HEK293 (cell line): ENCODE results near the gene ABCC3.
A peak's percentile ranks its signal among the peaks of the same experiment; 100 is the strongest.

Experiments used
- CTCF ChIA-PET: fragments of 350-600 bp; formaldehyde crosslinking; extraction: SDS; loops from one replicate; lab custom pipeline; 2021; ENCODE audit warnings: antibody characterized with exemption; lab: Yijun Ruan, JAX
- POLR2A ChIA-PET: fragments of 300-600 bp; formaldehyde crosslinking; extraction: SDS; loops from one replicate; lab custom pipeline; 2020; ENCODE audit warnings: antibody characterized with exemption, inconsistent platforms; lab: Yijun Ruan, JAX
- H3K27ac ChIP-seq: fragments of 200-500 bp; sonication (Bioruptor generic); 2 replicates; pipeline ENCODE4 v1.5.1; 2014; ENCODE audit warnings: low read depth, low read length, control low read depth, inconsistent platforms; ENCODE audit errors: extremely low read depth
- H3K36me3 ChIP-seq, 2 experiments: fragments of 200-500 bp in 1 of 2; sonication (Bioruptor generic) in 1 of 2; 1 replicate in 1 of 2; 2 replicates in 1 of 2; pipeline ENCODE4 v1.5.1; 2014 to 2017; ENCODE audit warnings: inconsistent platforms in 2 of 2, low read length in 2 of 2; ENCODE audit not compliant: control insufficient read depth in 2 of 2, insufficient read depth in 1 of 2
- H3K4me1 ChIP-seq: fragments of 200-500 bp; sonication (Bioruptor generic); 2 replicates; pipeline ENCODE4 v1.5.1; 2014; ENCODE audit warnings: mild to moderate bottlenecking, low read length, inconsistent platforms; ENCODE audit not compliant: control insufficient read depth, insufficient read depth
- H3K4me3 ChIP-seq: 2 replicates; pipeline ENCODE4 v1.5.1; 2011; ENCODE audit warnings: low read depth, mild to moderate bottlenecking, control low read depth, low read length, moderate library complexity
- H3K9me3 ChIP-seq: fragments of 200-500 bp; sonication (Bioruptor generic); 2 replicates; pipeline ENCODE4 v1.5.1; 2014; ENCODE audit warnings: low read depth, low read length, inconsistent platforms; ENCODE audit not compliant: control insufficient read depth, insufficient read depth
- ATF2 ChIP-seq: fragments of 450-650 bp; formaldehyde crosslinking; IDR thresholded peaks from 2 replicates; pipeline ENCODE4 v1.5.1; 2016; ENCODE audit warnings: missing biosample characterization, missing genetic modification characterization, low read depth
- KLF17 ChIP-seq: fragments of 450-650 bp; formaldehyde crosslinking; IDR thresholded peaks from 2 replicates; pipeline ENCODE4 v1.5.1; 2016; ENCODE audit warnings: missing biosample characterization, missing genetic modification characterization
- PBX3 ChIP-seq: sonication (generic); formaldehyde crosslinking; IDR thresholded peaks from 2 replicates; pipeline ENCODE4 v1.8.1; 2022; ENCODE audit warnings: mild to moderate bottlenecking, moderate library complexity, missing genetic modification reagents
- PRDM6 ChIP-seq: fragments of 450-650 bp; formaldehyde crosslinking; IDR thresholded peaks from 2 replicates; pipeline ENCODE4 v1.5.1; 2017; ENCODE audit warnings: missing biosample characterization, missing genetic modification characterization
- RBAK ChIP-seq: fragments of 450-650 bp; formaldehyde crosslinking; IDR thresholded peaks from 2 replicates; pipeline ENCODE4 v1.5.1; 2016; ENCODE audit warnings: missing biosample characterization, missing genetic modification characterization
- REST ChIP-seq: fragments of 450-650 bp; formaldehyde crosslinking; IDR thresholded peaks from 2 replicates; pipeline ENCODE4 v1.5.1; 2016; ENCODE audit warnings: missing biosample characterization, missing genetic modification characterization
- SCRT2 ChIP-seq: fragments of 450-650 bp; formaldehyde crosslinking; IDR thresholded peaks from 2 replicates; pipeline ENCODE4 v1.5.1; 2016; ENCODE audit warnings: missing biosample characterization, missing genetic modification characterization
- SP7 ChIP-seq: fragments of 450-650 bp; formaldehyde crosslinking; IDR thresholded peaks from 2 replicates; pipeline ENCODE4 v1.5.1; 2016; ENCODE audit warnings: missing biosample characterization, missing genetic modification characterization
- TRIM28 ChIP-seq: IDR thresholded peaks from 2 replicates; pipeline ENCODE4 v1.6.1; 2011; ENCODE audit warnings: low read length, control low read depth, borderline replicate concordance
- ZBTB48 ChIP-seq: fragments of 450-650 bp; formaldehyde crosslinking; IDR thresholded peaks from 2 replicates; pipeline ENCODE4 v1.5.1; 2016; ENCODE audit warnings: missing biosample characterization, missing genetic modification characterization
- ZBTB49 ChIP-seq: fragments of 450-650 bp; formaldehyde crosslinking; IDR thresholded peaks from 2 replicates; pipeline ENCODE4 v1.5.1; 2016; ENCODE audit warnings: missing biosample characterization, missing genetic modification characterization, low read depth
- ZNF174 ChIP-seq: fragments of 450-650 bp; formaldehyde crosslinking; IDR thresholded peaks from 2 replicates; pipeline ENCODE4 v1.5.0; 2017; ENCODE audit warnings: missing biosample characterization, mild to moderate bottlenecking, missing genetic modification characterization
- ZNF274 ChIP-seq, 2 experiments: fragments of 200-500 bp in 1 of 2; fragments of 450-650 bp in 1 of 2; sonication (Bioruptor generic) in 1 of 2; formaldehyde crosslinking in 1 of 2; IDR thresholded peaks; 2 replicates each; pipeline versions ENCODE4 v1.5.1 to v1.6.1; 2014 to 2016; ENCODE audit warnings: borderline replicate concordance in 1 of 2, inconsistent platforms in 1 of 2, low read length in 1 of 2, missing biosample characterization in 1 of 2, missing genetic modification characterization in 1 of 2
- ZNF341 ChIP-seq: fragments of 450-650 bp; formaldehyde crosslinking; IDR thresholded peaks from 2 replicates; pipeline ENCODE4; 2016; ENCODE audit warnings: low read depth, missing biosample characterization, missing genetic modification characterization
- ZNF416 ChIP-seq: fragments of 450-650 bp; formaldehyde crosslinking; IDR thresholded peaks from 2 replicates; pipeline ENCODE4 v1.5.1; 2016; ENCODE audit warnings: missing biosample characterization, missing genetic modification characterization
- ZNF580 ChIP-seq: fragments of 450-650 bp; formaldehyde crosslinking; IDR thresholded peaks from 2 replicates; pipeline ENCODE4 v1.5.1; 2016; ENCODE audit warnings: missing biosample characterization, missing genetic modification characterization
- ZNF624 ChIP-seq: fragments of 450-650 bp; formaldehyde crosslinking; IDR thresholded peaks from 2 replicates; pipeline ENCODE4 v1.5.1; 2017; ENCODE audit warnings: missing biosample characterization, missing genetic modification characterization
- ZNF660 ChIP-seq: fragments of 450-650 bp; IDR thresholded peaks from 2 replicates; pipeline ENCODE4 v1.5.1; 2018; ENCODE audit warnings: missing biosample characterization, mild to moderate bottlenecking, missing genetic modification characterization
- ZNF768 ChIP-seq: fragments of 450-650 bp; formaldehyde crosslinking; IDR thresholded peaks from 2 replicates; pipeline ENCODE4 v1.5.1; 2018; ENCODE audit warnings: missing biosample characterization, mild to moderate bottlenecking, missing genetic modification characterization

ABCC3 gene

GRCh38 chr17:50637829-50638605 lies 3.3 kb downstream of the ABCC3 start:
- Histone ChIP-seq H3K36me3 (no peaks in the 10 kb centered on the region), H3K4me1 (peaks cover 3% of the 10 kb centered on the region), H3K9me3 (no peaks in the 10 kb centered on the region), H3K4me3 (no peak overlapping the region), H3K27ac (no peak overlapping the region)
- ChIA-PET POLR2A (interaction anchor here (1.3 to 1.9 kb wide), 4 partner anchors 8 to 81 kb away, joined by 5 to 8 read pairs (median 6); partner anchors contain the start of gene LUC7L3), CTCF (interaction anchor here (0.6 to 7.5 kb wide), 17 partner anchors 10 to 276 kb away, joined by 3 to 130 read pairs (median 5); partner anchors contain the start of gene RSAD1)
- no peak for TF ChIP-seq ZNF174 (tag by site-specific recombination)
- no peak for TF ChIP-seq PBX3 (CRISPR knock-in tag)
- no peak for TF ChIP-seq ZNF341 (tag by site-specific recombination)
- TF ChIP-seq TRIM28: no peak
- TF ChIP-seq ZBTB49 (tag by site-specific recombination): no peak
- TF ChIP-seq SCRT2 (tag by site-specific recombination): peak; percentile 60
- TF ChIP-seq PRDM6 (tag by site-specific recombination): no peak
- peak; percentile 40; the same call in 1 of the 2 replicates for TF ChIP-seq ZNF580 (tag by site-specific recombination)
- no peak for TF ChIP-seq ZNF624 (tag by site-specific recombination)
- no peak for TF ChIP-seq RBAK (tag by site-specific recombination)
- TF ChIP-seq SP7 (tag by site-specific recombination): no peak

- Histone ChIP-seq H3K36me3 (no peaks in the 10 kb centered on the region), H3K27ac (no peak overlapping the region), H3K4me3 (no peak overlapping the region), H3K4me1 (peaks cover 3% of the 10 kb centered on the region), H3K9me3 (no peaks in the 10 kb centered on the region)
- CTCF ChIA-PET: interaction anchor here (0.6 to 7.5 kb wide), 15 partner anchors 10 to 276 kb away, joined by 3 to 130 read pairs (median 5); partner anchors contain the start of gene RSAD1
- POLR2A ChIA-PET: interaction anchor here (0.5 to 1.9 kb wide), 12 partner anchors 8 to 583 kb away, joined by 3 to 11 read pairs (median 5); partner anchors contain the start of genes ANKRD40, CACNA1G, ITGA3 and LUC7L3
- TF ChIP-seq ZBTB48 (peak; percentile 75), ZNF768 (tag by site-specific recombination) (peak; percentile 77; the same call in 1 of the 2 replicates), KLF17 (peak; percentile 54; the same call in 1 of the 2 replicates), ZNF416 (tag by site-specific recombination) (no peak), ATF2 (tag by site-specific recombination) (0 out of 2 replicates have a peak, but pooled peaks have one; percentile 31), REST (no peak), ZNF660 (no peak), ZNF274 (IDR thresholded peaks at IDR 0.05; ENCODE audit: low read length) (no peak), ZNF274 (tag by site-specific recombination; IDR thresholded peaks at IDR 0.05; ENCODE audit: borderline replicate concordance) (no peak), ZNF624 (tag by site-specific recombination) (no peak)
Measured at GRCh38 chr17:50638606-50638965, 3.9 kb downstream of the ABCC3 start.
